Tibial artery (tissue), 4 donors: Measurements from ENCODE around the gene LRIG1.

Experiments used
- DNase-seq, 2 donors: peaks; one replicate each; pipeline ENCODE4 v3.0.0-alpha.2; 2019
- H3K27ac ChIP-seq, 2 donors: fragments of 200-600 bp; sonication (generic) in 1 of 2; 1 replicate in 1 of 2; 2 replicates in 1 of 2; pipeline ENCODE4 v1.5.1; 2018 to 2019; ENCODE audit warnings: mild to moderate bottlenecking in 1 of 2
- H3K27me3 ChIP-seq, 2 donors: fragments of 200-600 bp; sonication (generic) in 1 of 2; one replicate each; pipeline versions ENCODE4 v1.5.1 to v1.6.0; 2016 to 2019
- H3K36me3 ChIP-seq, 3 donors: fragments of 200-600 bp; sonication (generic) in 2 of 3; one replicate each; pipeline ENCODE4 v1.5.1; 2016 to 2019; ENCODE audit warnings: mild to moderate bottlenecking in 2 of 3
- H3K4me1 ChIP-seq, 4 donors: fragments of 200-600 bp; sonication (generic) in 2 of 4; 1 replicate in 3 of 4; 2 replicates in 1 of 4; pipeline ENCODE4 v1.5.1; 2016 to 2019
- H3K4me3 ChIP-seq, 2 donors: fragments of 200-600 bp; sonication (generic) in 1 of 2; 1 replicate in 1 of 2; 2 replicates in 1 of 2; pipeline ENCODE4 v1.5.1; 2018 to 2019; ENCODE audit warnings: mild to moderate bottlenecking in 2 of 2
- H3K9me3 ChIP-seq, 3 donors: fragments of 200-600 bp; sonication (generic) in 1 of 3; one replicate each; pipeline ENCODE4 v1.5.1; 2016 to 2019
- CTCF ChIP-seq, 2 experiments: fragments of 200-600 bp in 1 of 2; fragments of 450-650 bp in 1 of 2; IDR thresholded peaks; one replicate each; pipeline ENCODE4 v1.5.1; 2017 to 2019; ENCODE audit warnings: antibody characterized with exemption in 2 of 2, mild to moderate bottlenecking in 1 of 2, moderate library complexity in 1 of 2
- intact Hi-C: fragments of 100-400 bp; cut with DNase I; formaldehyde crosslinking; loops from one replicate; pipeline ENCODE4 v1.15.0; 2023; ENCODE audit warnings: low total_unique reads

The LRIG1 gene

DNA sequence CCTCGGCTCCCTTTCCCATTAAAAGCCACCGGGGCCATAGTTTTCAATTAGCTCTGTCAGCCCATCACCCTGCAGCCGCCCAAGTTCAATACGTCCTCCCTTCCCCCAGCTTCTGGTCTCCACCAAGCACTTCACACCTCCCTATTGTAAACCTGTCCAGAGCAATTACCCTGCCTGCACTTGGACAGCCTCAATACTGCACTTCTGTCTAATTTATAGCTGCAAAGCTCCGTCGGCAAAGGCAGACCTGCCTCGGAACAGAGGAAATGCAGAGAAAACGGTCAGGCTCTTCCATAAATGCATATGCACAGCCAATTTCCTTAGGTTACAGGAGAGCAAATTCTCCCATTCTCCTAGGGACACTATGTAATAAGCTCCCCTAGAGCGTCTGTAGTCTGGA, 21.9 kb downstream of the LRIG1 start:
- Histone ChIP-seq H3K27me3 (no peaks in the 10 kb centered on the region), H3K36me3 (no peaks in the 10 kb centered on the region), H3K27ac (peak overlapping the region; percentile 91 to 99), H3K4me1 (peaks cover 0 to 100% (median 83%) of the 10 kb centered on the region in 4 donors), H3K9me3 (no peaks in the 10 kb centered on the region), H3K4me3 (no peak overlapping the region)
- intact Hi-C loops, result no loop called here
- DNase-seq, result no peak
- TF ChIP-seq CTCF (IDR thresholded peaks at IDR 0.05), result no peak

DNA sequence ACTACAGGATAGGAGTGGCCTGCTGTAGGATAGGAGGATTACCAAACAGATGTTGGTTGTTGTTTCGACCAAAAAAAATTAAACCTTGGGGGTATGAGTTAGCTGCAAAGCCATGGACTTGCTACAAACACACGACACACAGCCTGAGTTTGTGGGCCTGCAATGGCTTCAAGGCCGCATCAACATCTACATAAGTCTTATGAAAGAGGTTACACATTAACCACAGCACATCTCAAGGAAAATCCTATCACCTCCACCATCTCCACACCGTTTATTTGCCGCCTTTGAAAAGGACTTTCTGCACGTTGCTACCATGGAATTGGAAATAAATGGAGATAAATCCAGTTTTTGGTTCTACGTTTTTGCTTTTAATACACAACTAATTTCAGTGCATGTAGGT, 23.0 kb downstream of the LRIG1 start:
- no peaks in the 10 kb centered on the region for H3K9me3 ChIP-seq
- intact Hi-C loops, result no loop called here
- H3K27me3 ChIP-seq, result no peaks in the 10 kb centered on the region
- H3K4me3 ChIP-seq, result no peak overlapping the region
- peak overlapping the region; percentile 20 to 91 for H3K27ac ChIP-seq
- no peaks in the 10 kb centered on the region for H3K36me3 ChIP-seq
- peaks cover 0 to 100% (median 81%) of the 10 kb centered on the region in 4 donors for H3K4me1 ChIP-seq
- no peak for TF ChIP-seq CTCF (IDR thresholded peaks at IDR 0.05)
- DNase-seq, result no peak

DNA sequence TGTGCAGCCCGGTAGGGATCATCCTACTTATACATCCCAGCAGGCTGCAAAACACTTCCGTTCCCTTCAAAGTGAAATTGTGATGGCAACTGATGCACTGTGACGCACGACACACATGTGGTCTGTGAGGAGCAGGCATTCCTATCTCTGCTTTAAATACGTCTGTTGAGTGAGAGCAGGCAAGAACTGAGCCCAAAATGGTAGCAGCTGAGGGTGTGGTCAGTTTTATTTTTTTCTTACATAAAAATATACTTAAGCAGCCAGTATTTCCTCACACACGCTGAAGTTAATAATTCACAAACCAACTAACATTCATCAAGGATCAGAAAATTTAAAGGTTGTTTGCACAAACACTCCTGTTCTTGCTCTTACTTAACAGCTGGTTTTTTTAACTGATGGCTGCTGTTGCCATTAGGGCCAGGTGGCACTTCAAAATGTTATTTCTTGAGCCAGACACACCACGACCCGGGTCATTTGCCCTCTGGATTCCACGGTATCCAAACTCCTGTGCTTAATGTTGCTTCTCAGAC, 23.9 kb downstream of the LRIG1 start:
- Histone ChIP-seq H3K27ac (peak overlapping the region; percentile 33 to 64), H3K4me1 (peaks cover 0 to 100% (median 79%) of the 10 kb centered on the region in 4 donors)
- no peak for DNase-seq

DNA sequence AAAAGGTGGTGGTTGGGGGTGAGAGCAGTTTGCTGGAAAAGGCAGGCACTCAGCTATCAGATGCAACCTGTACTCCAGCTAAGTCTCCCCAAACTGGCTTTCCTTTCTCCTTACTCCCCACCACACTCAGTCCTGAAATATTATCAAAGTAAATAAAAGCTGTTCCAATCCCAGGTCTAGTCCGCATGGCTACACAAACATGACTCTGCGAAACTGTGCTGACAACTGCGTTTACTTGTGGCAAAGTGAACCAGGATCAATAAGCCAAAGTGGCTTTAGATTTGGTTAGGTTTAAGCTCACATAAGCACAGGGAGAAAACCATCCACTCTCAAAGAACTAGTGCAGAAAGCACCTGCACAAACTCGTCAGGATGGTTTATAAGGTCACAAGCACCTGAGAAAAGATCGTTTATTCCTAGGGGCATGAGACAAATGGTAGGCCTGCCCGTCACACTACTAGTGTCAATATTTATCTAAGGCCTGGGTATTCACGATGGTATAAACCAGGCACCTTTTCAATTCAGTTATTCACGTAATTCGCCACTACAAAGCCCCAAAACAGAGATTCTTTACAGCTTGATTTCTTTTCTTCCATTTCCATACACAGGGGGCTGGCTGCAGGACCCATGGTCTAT, 25.3 kb downstream of the LRIG1 start:
- Histone ChIP-seq H3K27me3 (no peaks in the 10 kb centered on the region), H3K36me3 (no peaks in the 10 kb centered on the region), H3K4me1 (peaks cover 0 to 100% (median 71%) of the 10 kb centered on the region in 4 donors), H3K9me3 (no peaks in the 10 kb centered on the region), H3K27ac (peak overlapping the region in 1 of 2 donors; percentile 64), H3K4me3 (no peak overlapping the region)
- no peak for TF ChIP-seq CTCF (IDR thresholded peaks at IDR 0.05)
- intact Hi-C loops, result no loop called here
- DNase-seq, result no peak

More for the DNA sequence above, 23.9 kb downstream of the LRIG1 start:
- Histone ChIP-seq H3K4me3 (no peak overlapping the region), H3K27me3 (no peaks in the 10 kb centered on the region), H3K9me3 (no peaks in the 10 kb centered on the region), H3K36me3 (no peaks in the 10 kb centered on the region)
- intact Hi-C loops, result no loop called here
- TF ChIP-seq CTCF (IDR thresholded peaks at IDR 0.05), result no peak

GRCh38 chr3:66473692-66474091, 27.1 kb downstream of the LRIG1 start:
- no peak for TF ChIP-seq CTCF (IDR thresholded peaks at IDR 0.05)
- Histone ChIP-seq H3K27ac (peak overlapping the region; percentile 63 to 64), H3K9me3 (no peaks in the 10 kb centered on the region), H3K4me3 (peak overlapping the region; percentile 12 to 23), H3K4me1 (peaks cover 0 to 98% (median 61%) of the 10 kb centered on the region in 4 donors), H3K27me3 (no peaks in the 10 kb centered on the region), H3K36me3 (no peaks in the 10 kb centered on the region)
- intact Hi-C loops, result no loop called here
- DNase-seq, result no peak
